OCI-LY3 (cell line): ENCODE data around the gene GRAMD1B.

Experiments
- EZH2phosphoT487 ChIP-seq: fragments of 200-600 bp; shearing (Covaris generic); IDR thresholded peaks from 2 replicates; pipeline ENCODE4 v1.6.1; 2018; ENCODE audit warnings: antibody characterized with exemption, mixed run types, low read depth
- TF ChIP-seq, protein P1 (sequence below): fragments of 200-600, 300-600 bp; sonication (generic); IDR thresholded peaks from 2 replicates; pipeline ENCODE4 v1.5.1; 2014; ENCODE audit warnings: antibody characterized with exemption, low read length, low read depth

GRCh38 chr11:123564221-123564620 is 134.2 kb downstream of the GRAMD1B start:
- TF ChIP-seq, protein P1, sequence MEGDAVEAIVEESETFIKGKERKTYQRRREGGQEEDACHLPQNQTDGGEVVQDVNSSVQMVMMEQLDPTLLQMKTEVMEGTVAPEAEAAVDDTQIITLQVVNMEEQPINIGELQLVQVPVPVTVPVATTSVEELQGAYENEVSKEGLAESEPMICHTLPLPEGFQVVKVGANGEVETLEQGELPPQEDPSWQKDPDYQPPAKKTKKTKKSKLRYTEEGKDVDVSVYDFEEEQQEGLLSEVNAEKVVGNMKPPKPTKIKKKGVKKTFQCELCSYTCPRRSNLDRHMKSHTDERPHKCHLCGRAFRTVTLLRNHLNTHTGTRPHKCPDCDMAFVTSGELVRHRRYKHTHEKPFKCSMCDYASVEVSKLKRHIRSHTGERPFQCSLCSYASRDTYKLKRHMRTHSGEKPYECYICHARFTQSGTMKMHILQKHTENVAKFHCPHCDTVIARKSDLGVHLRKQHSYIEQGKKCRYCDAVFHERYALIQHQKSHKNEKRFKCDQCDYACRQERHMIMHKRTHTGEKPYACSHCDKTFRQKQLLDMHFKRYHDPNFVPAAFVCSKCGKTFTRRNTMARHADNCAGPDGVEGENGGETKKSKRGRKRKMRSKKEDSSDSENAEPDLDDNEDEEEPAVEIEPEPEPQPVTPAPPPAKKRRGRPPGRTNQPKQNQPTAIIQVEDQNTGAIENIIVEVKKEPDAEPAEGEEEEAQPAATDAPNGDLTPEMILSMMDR: no peak
- TF ChIP-seq EZH2phosphoT487: no peak
